ENCODE measurements around the gene ZFP36L2. TPM values are rescaled to one million over a fixed set of nuclear protein-coding genes. Genes with fewer than 3 reads are reported as not detected.
A peak's percentile ranks its signal among the peaks of the same experiment; 100 is the strongest.

The ZFP36L2 gene
- total and polyA plus RNA-seq, 5 donors from 2014 or later = 119 to 874 (median 135) TPM

- Histone ChIP-seq H3K4me3 (ENCODE audit: low read depth, low read length) (no peak overlapping the region), H3K4me1 (ENCODE audit: control insufficient read depth, insufficient read depth, low read length, poor library complexity, severe bottlenecking) (no peaks in the 10 kb centered on the region), H3K36me3 (ENCODE audit: control insufficient read depth, insufficient read depth, low read length) (peaks cover 23% of the 10 kb centered on the region), H3K27me3 (ENCODE audit: control insufficient read depth, insufficient read depth, low read length) (no peaks in the 10 kb centered on the region), H3K27ac (ENCODE audit: insufficient read depth, low read length, poor library complexity, severe bottlenecking) (no peak overlapping the region), H3K9me3 (ENCODE audit: control insufficient read depth in 2 of 2, low read length in 2 of 2) (no peaks in the 10 kb centered on the region)
- Mint-ChIP-seq H3K4me1 (peaks cover 0 to 11% (median 3%) of the 10 kb centered on the region in 4 donors), H3K27me3 (no peaks in the 10 kb centered on the region), H3K36me3 (peaks cover 53% of the 10 kb centered on the region), H3K27ac (peak overlapping the region; percentile 42 to 80 (median 69)), H3K9me3 (no peaks in the 10 kb centered on the region), H3K4me3 (peak overlapping the region in 1 of 4 donors; percentile 77)
- DNase-seq (no peak), ATAC-seq (ENCODE audit: low read depth in 2 of 2) (no peak)
Observed at GRCh38 chr2:43268066-43268953, 41.9 kb upstream of the ZFP36L2 start.

- H3K4me1 Mint-ChIP-seq = peaks cover 0 to 11% (median 5%) of the 10 kb centered on the region in 4 donors
- H3K27me3 Mint-ChIP-seq = no peaks in the 10 kb centered on the region
- H3K4me3 Mint-ChIP-seq = no peak overlapping the region
- H3K9me3 Mint-ChIP-seq = no peaks in the 10 kb centered on the region
- no peaks in the 10 kb centered on the region for H3K4me1 ChIP-seq (ENCODE audit: control insufficient read depth, insufficient read depth, low read length, poor library complexity, severe bottlenecking)
- peak overlapping the region in 1 of 3 donors; percentile 64 for H3K27ac Mint-ChIP-seq
- H3K27ac ChIP-seq (ENCODE audit: insufficient read depth, low read length, poor library complexity, severe bottlenecking) = no peak overlapping the region
- no peak overlapping the region for H3K4me3 ChIP-seq (ENCODE audit: low read depth, low read length)
- ATAC-seq (ENCODE audit: low read depth in 2 of 2) (no peak), DNase-seq (no peak)
- H3K36me3 Mint-ChIP-seq = peaks cover 56% of the 10 kb centered on the region
- H3K9me3 ChIP-seq (ENCODE audit: control insufficient read depth in 2 of 2, low read length in 2 of 2) = no peaks in the 10 kb centered on the region
- no peaks in the 10 kb centered on the region for H3K27me3 ChIP-seq (ENCODE audit: control insufficient read depth, insufficient read depth, low read length)
- H3K36me3 ChIP-seq (ENCODE audit: control insufficient read depth, insufficient read depth, low read length) = peaks cover 25% of the 10 kb centered on the region
Observed at GRCh38 chr2:43267381-43267780, 41.0 kb upstream of the ZFP36L2 start.

GRCh38 chr2:43266711-43267111, 40.3 kb upstream of the ZFP36L2 start:
- peaks cover 56% of the 10 kb centered on the region for H3K36me3 Mint-ChIP-seq
- H3K9me3 Mint-ChIP-seq = no peaks in the 10 kb centered on the region
- no peak overlapping the region for H3K27ac ChIP-seq (ENCODE audit: insufficient read depth, low read length, poor library complexity, severe bottlenecking)
- no peaks in the 10 kb centered on the region for H3K27me3 ChIP-seq (ENCODE audit: control insufficient read depth, insufficient read depth, low read length)
- peaks cover 25% of the 10 kb centered on the region for H3K36me3 ChIP-seq (ENCODE audit: control insufficient read depth, insufficient read depth, low read length)
- ATAC-seq (ENCODE audit: low read depth in 2 of 2) (no peak), DNase-seq (no peak)
- H3K27ac Mint-ChIP-seq = peak overlapping the region in 1 of 3 donors; percentile 64
- H3K4me3 ChIP-seq (ENCODE audit: low read depth, low read length) = no peak overlapping the region
- peaks cover 0 to 11% (median 4%) of the 10 kb centered on the region in 4 donors for H3K4me1 Mint-ChIP-seq
- no peaks in the 10 kb centered on the region for H3K9me3 ChIP-seq (ENCODE audit: control insufficient read depth in 2 of 2, low read length in 2 of 2)
- H3K4me3 Mint-ChIP-seq = no peak overlapping the region
- no peaks in the 10 kb centered on the region for H3K4me1 ChIP-seq (ENCODE audit: control insufficient read depth, insufficient read depth, low read length, poor library complexity, severe bottlenecking)
- H3K27me3 Mint-ChIP-seq = no peaks in the 10 kb centered on the region

GRCh38 chr2:43265421-43265820, 39.0 kb upstream of the ZFP36L2 start:
- no peak overlapping the region for H3K27ac ChIP-seq (ENCODE audit: insufficient read depth, low read length, poor library complexity, severe bottlenecking)
- Mint-ChIP-seq H3K9me3 (no peaks in the 10 kb centered on the region), H3K27me3 (no peaks in the 10 kb centered on the region), H3K36me3 (peaks cover 50% of the 10 kb centered on the region), H3K4me3 (no peak overlapping the region), H3K4me1 (peaks cover 0 to 10% (median 4%) of the 10 kb centered on the region in 4 donors), H3K27ac (no peak overlapping the region)
- no peaks in the 10 kb centered on the region for H3K9me3 ChIP-seq (ENCODE audit: control insufficient read depth in 2 of 2, low read length in 2 of 2)
- H3K27me3 ChIP-seq (ENCODE audit: control insufficient read depth, insufficient read depth, low read length) = no peaks in the 10 kb centered on the region
- no peaks in the 10 kb centered on the region for H3K4me1 ChIP-seq (ENCODE audit: control insufficient read depth, insufficient read depth, low read length, poor library complexity, severe bottlenecking)
- DNase-seq (no peak), ATAC-seq (ENCODE audit: low read depth in 2 of 2) (no peak)
- H3K4me3 ChIP-seq (ENCODE audit: low read depth, low read length) = no peak overlapping the region
- H3K36me3 ChIP-seq (ENCODE audit: control insufficient read depth, insufficient read depth, low read length) = peaks cover 25% of the 10 kb centered on the region

- H3K36me3 Mint-ChIP-seq = peaks cover 46% of the 10 kb centered on the region
- Histone ChIP-seq H3K27ac (ENCODE audit: insufficient read depth, low read length, poor library complexity, severe bottlenecking) (no peak overlapping the region), H3K4me3 (ENCODE audit: low read depth, low read length) (no peak overlapping the region), H3K27me3 (ENCODE audit: control insufficient read depth, insufficient read depth, low read length) (no peaks in the 10 kb centered on the region), H3K36me3 (ENCODE audit: control insufficient read depth, insufficient read depth, low read length) (peaks cover 25% of the 10 kb centered on the region), H3K4me1 (ENCODE audit: control insufficient read depth, insufficient read depth, low read length, poor library complexity, severe bottlenecking) (no peaks in the 10 kb centered on the region), H3K9me3 (ENCODE audit: control insufficient read depth in 2 of 2, low read length in 2 of 2) (no peaks in the 10 kb centered on the region)
- peaks cover 0 to 6% (median 4%) of the 10 kb centered on the region in 4 donors for H3K4me1 Mint-ChIP-seq
- DNase-seq (no peak), ATAC-seq (ENCODE audit: low read depth in 2 of 2) (no peak)
- no peaks in the 10 kb centered on the region for H3K9me3 Mint-ChIP-seq
- no peak overlapping the region for H3K27ac Mint-ChIP-seq
- H3K4me3 Mint-ChIP-seq = no peak overlapping the region
- H3K27me3 Mint-ChIP-seq = no peaks in the 10 kb centered on the region
Observed at GRCh38 chr2:43265001-43265400, 38.6 kb upstream of the ZFP36L2 start.

- no peaks in the 10 kb centered on the region for H3K9me3 Mint-ChIP-seq
- peak overlapping the region in 2 of 3 donors; percentile 9 to 73 for H3K27ac Mint-ChIP-seq
Observed at GRCh38 chr2:43262951-43263350, 36.5 kb upstream of the ZFP36L2 start.

GRCh38 chr2:43262239-43262638, 35.8 kb upstream of the ZFP36L2 start:
- no peak overlapping the region for H3K4me3 ChIP-seq (ENCODE audit: low read depth, low read length)
- Mint-ChIP-seq H3K27ac (peak overlapping the region in 1 of 3 donors; percentile 55), H3K27me3 (no peaks in the 10 kb centered on the region), H3K36me3 (peaks cover 31% of the 10 kb centered on the region), H3K4me1 (peaks cover 0 to 6% (median 3%) of the 10 kb centered on the region in 4 donors), H3K4me3 (no peak overlapping the region), H3K9me3 (no peaks in the 10 kb centered on the region)
- ATAC-seq (ENCODE audit: low read depth in 2 of 2) (no peak), DNase-seq (no peak)
- peaks cover 16% of the 10 kb centered on the region for H3K36me3 ChIP-seq (ENCODE audit: control insufficient read depth, insufficient read depth, low read length)
- no peak overlapping the region for H3K27ac ChIP-seq (ENCODE audit: insufficient read depth, low read length, poor library complexity, severe bottlenecking)
- no peaks in the 10 kb centered on the region for H3K4me1 ChIP-seq (ENCODE audit: control insufficient read depth, insufficient read depth, low read length, poor library complexity, severe bottlenecking)
- H3K27me3 ChIP-seq (ENCODE audit: control insufficient read depth, insufficient read depth, low read length) = no peaks in the 10 kb centered on the region
- H3K9me3 ChIP-seq (ENCODE audit: control insufficient read depth in 2 of 2, low read length in 2 of 2) = no peaks in the 10 kb centered on the region

More at GRCh38 chr2:43262951-43263350, 36.5 kb upstream of the ZFP36L2 start:
- no peaks in the 10 kb centered on the region for H3K4me1 ChIP-seq (ENCODE audit: control insufficient read depth, insufficient read depth, low read length, poor library complexity, severe bottlenecking)
- H3K4me1 Mint-ChIP-seq = peaks cover 0 to 6% (median 3%) of the 10 kb centered on the region in 4 donors
- H3K9me3 ChIP-seq (ENCODE audit: control insufficient read depth in 2 of 2, low read length in 2 of 2) = no peaks in the 10 kb centered on the region
- H3K4me3 Mint-ChIP-seq = no peak overlapping the region
- H3K36me3 Mint-ChIP-seq = peaks cover 32% of the 10 kb centered on the region
- ATAC-seq (ENCODE audit: low read depth in 2 of 2) = no peak
- H3K36me3 ChIP-seq (ENCODE audit: control insufficient read depth, insufficient read depth, low read length) = peaks cover 11% of the 10 kb centered on the region
- H3K4me3 ChIP-seq (ENCODE audit: low read depth, low read length) = no peak overlapping the region
- DNase-seq = no peak
- H3K27me3 Mint-ChIP-seq = no peaks in the 10 kb centered on the region
- H3K27me3 ChIP-seq (ENCODE audit: control insufficient read depth, insufficient read depth, low read length) = no peaks in the 10 kb centered on the region
- no peak overlapping the region for H3K27ac ChIP-seq (ENCODE audit: insufficient read depth, low read length, poor library complexity, severe bottlenecking)
